Activated CD4-positive, alpha-beta T cell treated with anti-CD3 and anti-CD28 coated beads, Interleukin-2, Interleukin-6, amounts not matched to agents 100 ng/mL and 50 ng/mL, durations not matched to agents 16 hours and 8 hours (primary cell): ENCODE data around the gene BYSL.
A peak's percentile ranks its signal among the peaks of the same experiment; 100 is the strongest.

ENCODE experiments used
- DNase-seq: peaks from one replicate; pipeline ENCODE4 v3.0.0-alpha.2; 2020

The BYSL gene

GRCh38 chr6:41920921-41921711 lies at the start of gene BYSL, which contains the start of gene MED20:
Gene BYSL, plus strand, starts transcription at chr6:41921499. Its CDS starts 64 bp downstream, at chr6:41921563.
Gene MED20, minus strand, starts transcription at chr6:41921139. Its CDS starts 121 bp downstream, at chr6:41921018.
- DNase-seq, result peak; percentile 96

GRCh38 chr6:41871691-41872090 lies 49.6 kb upstream of the BYSL start:
- no peak for DNase-seq

- no peak for DNase-seq
These were observed 49.2 kb upstream of the BYSL start for GRCh38 chr6:41872147-41872546.

- no peak for DNase-seq
These were observed 46.6 kb upstream of the BYSL start for GRCh38 chr6:41874741-41875140.

- DNase-seq, result no peak
These were observed 44.1 kb upstream of the BYSL start for GRCh38 chr6:41877051-41877680.

- DNase-seq, result no peak
These were observed 43.1 kb upstream of the BYSL start for GRCh38 chr6:41878246-41878645.

GRCh38 chr6:41878961-41879405 lies 42.3 kb upstream of the BYSL start:
- no peak for DNase-seq

- DNase-seq, result no peak
These were observed 39.8 kb upstream of the BYSL start for GRCh38 chr6:41881506-41881905.

- no peak for DNase-seq
These were observed 36.3 kb upstream of the BYSL start for GRCh38 chr6:41884957-41885356.

- DNase-seq, result no peak
These were observed 35.4 kb upstream of the BYSL start for GRCh38 chr6:41885930-41886329.

GRCh38 chr6:41887331-41887751 lies 34.0 kb upstream of the BYSL start:
- DNase-seq, result no peak

GRCh38 chr6:41892921-41893564 lies 28.3 kb upstream of the BYSL start:
- DNase-seq, result no peak

- DNase-seq, result peak; percentile 10
These were observed 26.7 kb upstream of the BYSL start for GRCh38 chr6:41894366-41895299.

GRCh38 chr6:41895300-41896233 lies 25.7 kb upstream of the BYSL start, which contains the start of gene USP49:
Gene USP49, minus strand, starts transcription at chr6:41895375. Its CDS starts 88,392 bp downstream, at chr6:41806983.
- DNase-seq, result peak; percentile 92

GRCh38 chr6:41896281-41896680 lies 25.0 kb upstream of the BYSL start:
- DNase-seq, result no peak

GRCh38 chr6:41900861-41901260 lies 20.4 kb upstream of the BYSL start:
- no peak for DNase-seq

- peak; percentile 53 for DNase-seq
These were observed 19.3 kb upstream of the BYSL start for GRCh38 chr6:41901882-41902519.

- no peak for DNase-seq
These were observed 11.6 kb upstream of the BYSL start for GRCh38 chr6:41909727-41910126.

- no peak for DNase-seq
These were observed 7.0 kb upstream of the BYSL start for GRCh38 chr6:41914343-41914742.

- DNase-seq, result no peak
These were observed 6.3 kb upstream of the BYSL start for GRCh38 chr6:41914869-41915530.
